Stimulated activated CD8-positive, alpha-beta memory T cell treated with anti-CD3 and anti-CD28 coated beads, Interleukin-2, amount 100 ng/mL, for 48 hours (primary cell): ENCODE results near the gene ZDHHC16.

ENCODE experiments used
- DNase-seq, 2 donors: peaks; one replicate each; pipeline ENCODE4 v3.0.0-alpha.2; 2020; ENCODE audit warnings: low read depth in 2 of 2

Gene ZDHHC16

GRCh38 chr10:97479939-97480338, 34.0 kb downstream of the ZDHHC16 start:
- no peak for DNase-seq

GRCh38 chr10:97481071-97481470, 35.1 kb downstream of the ZDHHC16 start:
- DNase-seq: no peak

DNA sequence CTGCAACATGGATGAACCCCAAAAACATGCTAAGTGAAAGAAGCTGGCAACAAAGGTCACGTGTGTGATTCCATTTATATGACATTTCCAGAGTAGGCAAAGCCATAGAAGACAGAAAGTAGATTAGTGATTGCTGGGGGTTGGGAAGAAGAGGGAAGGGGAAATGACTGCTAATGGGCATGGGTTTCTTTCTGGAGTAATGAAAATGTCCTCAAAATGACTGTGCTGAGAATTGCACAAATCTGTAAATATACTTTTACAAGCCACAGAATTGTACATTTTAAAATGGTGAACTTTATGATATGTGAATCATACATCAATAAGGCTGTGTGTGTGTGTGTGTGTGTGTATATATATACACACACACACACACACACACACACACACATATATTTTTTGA, 36.4 kb downstream of the ZDHHC16 start:
- DNase-seq: no peak

GRCh38 chr10:97483506-97483905, 37.5 kb downstream of the ZDHHC16 start:
- DNase-seq: no peak

- DNase-seq: no peak
These were observed 37.9 kb downstream of the ZDHHC16 start for GRCh38 chr10:97483921-97484320.

GRCh38 chr10:97485647-97486281, 39.8 kb downstream of the ZDHHC16 start:
- no peak for DNase-seq

DNA sequence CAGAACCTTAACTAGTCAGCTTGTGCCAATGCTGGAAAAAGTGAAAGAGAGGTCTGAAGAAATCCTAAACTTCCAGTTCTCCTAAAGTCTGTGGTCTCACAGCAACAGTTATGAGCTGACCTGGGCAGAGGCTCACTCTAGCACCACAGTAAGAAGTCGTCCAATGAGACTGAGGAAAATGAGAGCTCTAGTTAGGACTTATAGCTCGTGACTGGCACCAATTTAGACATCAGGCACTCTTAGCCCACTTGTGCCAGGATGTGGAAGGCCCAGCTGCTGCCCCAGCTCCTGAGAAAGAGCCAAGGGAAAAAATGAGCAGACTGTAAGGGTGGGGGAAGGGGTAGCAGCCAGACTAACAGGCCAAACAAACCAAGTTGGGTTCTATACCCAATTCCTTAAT, 44.6 kb downstream of the ZDHHC16 start:
- no peak for DNase-seq

DNA sequence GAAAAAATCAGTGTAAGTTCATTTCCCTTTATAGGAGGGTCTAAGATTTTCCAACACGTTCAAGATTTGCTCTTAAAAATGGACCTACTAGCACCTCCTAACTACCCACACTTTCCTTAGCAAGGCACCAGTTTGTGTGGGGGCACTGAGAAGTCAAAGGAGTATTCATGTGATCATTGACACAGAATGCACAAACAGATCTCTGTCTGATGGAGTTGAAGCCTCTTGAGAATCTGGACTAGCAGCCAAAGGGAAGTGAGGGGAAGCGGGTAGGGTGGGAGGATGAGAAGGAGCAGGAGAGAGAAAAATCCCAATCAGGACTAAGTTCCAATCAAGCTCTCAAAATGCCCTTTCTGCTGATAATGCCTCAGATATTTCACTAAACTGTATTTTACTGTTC, 48.2 kb downstream of the ZDHHC16 start:
- DNase-seq: no peak

- no peak for DNase-seq
These were observed 49.0 kb downstream of the ZDHHC16 start for GRCh38 chr10:97494863-97495506.

- DNase-seq: peak; percentile 67 to 71
These were observed 51.6 kb downstream of the ZDHHC16 start for GRCh38 chr10:97497572-97498075.

- DNase-seq: peak; percentile 99 to 100
These were observed 52.3 kb downstream of the ZDHHC16 start, which contains the start of gene MMS19 for GRCh38 chr10:97498076-97498840. Gene MMS19, minus strand, starts transcription at chr10:97498422. Its CDS starts 38 bp downstream, at chr10:97498384.

GRCh38 chr10:97498841-97499560, 53.0 kb downstream of the ZDHHC16 start, which contains the start of gene UBTD1:
Gene UBTD1, plus strand, starts transcription at chr10:97498924. Its CDS starts 280 bp downstream, at chr10:97499204.
- peak in 1 of 2 donors; percentile 6 for DNase-seq

GRCh38 chr10:97499561-97500296, 53.8 kb downstream of the ZDHHC16 start:
- peak in 1 of 2 donors; percentile 2 for DNase-seq

GRCh38 chr10:97500297-97500575, 54.3 kb downstream of the ZDHHC16 start:
- DNase-seq: no peak

- no peak for DNase-seq
These were observed 56.9 kb downstream of the ZDHHC16 start for GRCh38 chr10:97502916-97503315.

DNA sequence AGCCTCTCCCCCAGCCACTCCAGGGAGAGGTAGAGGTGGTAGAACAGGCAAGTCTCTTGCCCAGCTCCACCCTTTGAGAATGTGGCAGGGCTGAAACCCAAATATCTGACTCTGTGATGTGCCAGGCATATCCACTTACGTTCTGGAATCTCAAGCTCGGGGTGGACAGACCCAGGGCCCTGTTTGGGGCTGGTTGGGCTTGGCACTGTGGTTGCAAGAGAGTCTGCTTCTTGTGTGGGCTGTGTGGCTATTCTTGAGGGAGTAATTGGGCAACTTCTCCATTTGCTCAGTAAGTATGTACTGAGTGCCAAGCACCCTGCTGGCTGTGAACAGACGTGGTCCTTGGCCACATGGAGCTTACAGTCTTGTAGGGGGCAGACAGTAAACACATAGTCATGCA, 57.4 kb downstream of the ZDHHC16 start:
- DNase-seq: no peak

GRCh38 chr10:97505152-97505551, 59.2 kb downstream of the ZDHHC16 start:
- no peak for DNase-seq

- DNase-seq: no peak
These were observed 60.4 kb downstream of the ZDHHC16 start for GRCh38 chr10:97506199-97506991.
